LNCaP clone FGC (cell line): Measurements from ENCODE around the gene GNS.

Source experiments
- DNase-seq: peaks from one replicate; pipeline ENCODE4 v3.0.0-alpha.2; 2011; ENCODE audit warnings: low read depth
- H3K4me3 ChIP-seq: 2 replicates; pipeline ENCODE4 v1.5.1; 2011; ENCODE audit warnings: mild to moderate bottlenecking, low read depth, low read length, control low read depth
- TF ChIP-seq, protein P1 (sequence below): IDR thresholded peaks from 2 replicates; pipeline ENCODE4 v1.5.1; 2012; ENCODE audit warnings: mild to moderate bottlenecking; ENCODE audit not compliant: control insufficient read depth, insufficient read depth; ENCODE audit errors: extremely low read depth

The GNS gene

DNA sequence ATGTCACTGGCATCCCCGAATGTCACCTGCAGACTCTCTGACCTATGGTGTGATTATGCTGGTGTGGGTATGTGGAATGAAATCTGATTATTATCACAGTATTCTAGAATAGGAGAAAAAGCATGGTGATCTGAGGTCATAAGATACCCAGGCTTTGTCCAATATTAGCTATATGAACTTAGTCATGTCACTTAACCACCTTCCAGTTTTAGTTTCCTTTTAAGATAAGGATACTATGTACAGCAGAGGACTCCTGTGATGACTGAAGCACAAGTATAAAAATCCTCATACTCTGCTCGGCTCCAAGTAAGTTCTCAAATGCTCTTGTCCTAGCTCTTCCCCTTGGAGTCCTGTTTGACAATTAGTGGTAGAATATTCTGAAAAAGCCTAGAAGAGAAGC, 2.8 kb downstream of the GNS start:
- TF ChIP-seq, protein P1, sequence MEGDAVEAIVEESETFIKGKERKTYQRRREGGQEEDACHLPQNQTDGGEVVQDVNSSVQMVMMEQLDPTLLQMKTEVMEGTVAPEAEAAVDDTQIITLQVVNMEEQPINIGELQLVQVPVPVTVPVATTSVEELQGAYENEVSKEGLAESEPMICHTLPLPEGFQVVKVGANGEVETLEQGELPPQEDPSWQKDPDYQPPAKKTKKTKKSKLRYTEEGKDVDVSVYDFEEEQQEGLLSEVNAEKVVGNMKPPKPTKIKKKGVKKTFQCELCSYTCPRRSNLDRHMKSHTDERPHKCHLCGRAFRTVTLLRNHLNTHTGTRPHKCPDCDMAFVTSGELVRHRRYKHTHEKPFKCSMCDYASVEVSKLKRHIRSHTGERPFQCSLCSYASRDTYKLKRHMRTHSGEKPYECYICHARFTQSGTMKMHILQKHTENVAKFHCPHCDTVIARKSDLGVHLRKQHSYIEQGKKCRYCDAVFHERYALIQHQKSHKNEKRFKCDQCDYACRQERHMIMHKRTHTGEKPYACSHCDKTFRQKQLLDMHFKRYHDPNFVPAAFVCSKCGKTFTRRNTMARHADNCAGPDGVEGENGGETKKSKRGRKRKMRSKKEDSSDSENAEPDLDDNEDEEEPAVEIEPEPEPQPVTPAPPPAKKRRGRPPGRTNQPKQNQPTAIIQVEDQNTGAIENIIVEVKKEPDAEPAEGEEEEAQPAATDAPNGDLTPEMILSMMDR: no peak
- no peak overlapping the region for H3K4me3 ChIP-seq
- no peak for DNase-seq

DNA sequence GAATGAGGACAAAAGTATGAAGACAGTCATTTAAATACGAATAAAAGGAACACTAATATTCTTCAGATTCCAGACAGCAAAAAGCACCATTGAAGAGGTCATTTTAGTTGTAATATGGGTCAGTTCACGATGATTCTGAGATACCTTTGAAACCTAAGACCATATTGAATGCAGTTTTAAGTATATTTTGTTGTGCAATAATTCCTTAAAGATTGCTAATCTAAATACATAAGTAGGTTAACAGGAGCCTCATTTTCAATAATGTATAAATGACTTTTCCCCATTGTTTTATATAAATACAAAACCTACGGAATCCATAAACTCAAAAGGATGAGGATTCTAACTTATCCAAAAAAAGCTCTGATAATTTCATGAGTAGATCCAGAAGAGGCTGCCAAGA, 5.8 kb downstream of the GNS start:
- H3K4me3 ChIP-seq: no peak overlapping the region
- no peak for DNase-seq
- TF ChIP-seq, protein P1: no peak

DNA sequence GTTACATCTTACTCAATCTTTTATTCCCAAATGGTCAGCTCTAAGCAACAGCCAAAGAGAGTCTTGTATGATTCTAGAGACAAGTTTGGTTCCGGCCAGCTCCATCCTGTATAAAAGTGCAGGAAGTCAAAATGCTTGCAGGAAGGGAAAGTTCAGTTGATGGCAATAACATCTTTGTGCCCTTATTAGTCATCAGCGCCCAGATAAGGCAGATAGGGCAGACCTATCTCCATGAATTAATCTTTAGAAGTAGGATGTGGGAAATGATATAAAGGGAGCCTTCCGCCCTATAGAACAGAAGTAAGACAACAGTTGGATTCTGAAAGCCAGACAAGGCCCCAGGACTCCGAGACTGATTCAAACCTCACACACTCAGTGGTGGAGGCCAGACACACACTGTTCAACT, 6.4 kb downstream of the GNS start:
- no peak overlapping the region for H3K4me3 ChIP-seq
- TF ChIP-seq, protein P1: no peak
- DNase-seq: no peak

DNA sequence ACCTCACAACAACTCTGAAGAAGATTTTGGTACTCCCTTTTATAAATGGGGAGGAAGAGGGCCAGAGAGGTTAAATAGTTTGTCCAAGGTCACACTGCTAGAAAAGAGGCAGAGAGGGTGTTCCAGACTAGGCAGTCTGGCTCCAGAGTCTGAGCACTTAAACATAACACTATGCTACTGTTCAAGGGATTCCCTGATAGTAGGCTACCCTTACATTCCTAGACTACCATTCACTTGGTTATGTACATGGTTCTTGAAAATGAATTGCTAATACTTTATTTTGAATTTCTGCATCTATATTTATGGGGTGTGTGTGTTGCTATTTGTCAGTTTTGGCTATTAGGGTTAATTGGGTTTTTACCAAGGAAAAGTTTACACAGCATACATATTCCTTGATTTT, 7.2 kb downstream of the GNS start:
- TF ChIP-seq, protein P1: no peak
- no peak overlapping the region for H3K4me3 ChIP-seq
- DNase-seq: no peak

DNA sequence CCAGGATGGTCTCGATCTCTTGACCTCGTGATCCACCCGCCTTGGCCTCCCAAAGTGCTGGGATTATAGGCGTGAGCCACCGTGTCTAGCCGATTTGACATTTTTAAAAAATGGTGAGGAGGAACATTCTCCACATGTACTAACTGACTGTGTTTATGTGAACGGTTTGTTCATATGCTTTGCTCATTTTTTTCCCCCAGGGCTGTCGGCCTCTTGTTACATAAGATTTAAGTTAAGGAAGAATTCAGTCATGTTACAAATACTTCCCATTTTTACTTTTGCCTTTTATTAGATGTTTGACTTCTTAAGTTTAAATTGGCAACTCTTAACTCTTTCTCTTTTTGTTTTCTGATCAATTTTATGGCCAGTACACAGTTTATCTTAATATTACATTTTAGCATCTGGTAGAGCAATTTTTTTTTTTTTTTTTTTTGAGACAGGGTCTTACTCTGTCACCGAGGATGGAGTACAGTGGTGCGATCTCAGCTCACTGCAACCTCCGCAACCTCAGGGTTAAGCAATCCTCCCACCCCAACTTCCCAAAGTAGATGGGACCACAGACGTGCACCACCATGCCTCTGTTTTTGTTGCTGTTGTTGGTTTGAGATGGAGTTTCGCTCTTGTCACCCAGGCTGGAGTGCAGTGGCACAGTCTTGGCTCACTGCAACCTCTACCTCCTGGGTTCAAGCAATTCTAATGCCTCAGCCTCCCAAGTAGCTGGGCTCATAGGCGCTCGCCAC, 9.6 kb downstream of the GNS start:
- no peak for DNase-seq
- TF ChIP-seq, protein P1: no peak
- H3K4me3 ChIP-seq: no peak overlapping the region

DNA sequence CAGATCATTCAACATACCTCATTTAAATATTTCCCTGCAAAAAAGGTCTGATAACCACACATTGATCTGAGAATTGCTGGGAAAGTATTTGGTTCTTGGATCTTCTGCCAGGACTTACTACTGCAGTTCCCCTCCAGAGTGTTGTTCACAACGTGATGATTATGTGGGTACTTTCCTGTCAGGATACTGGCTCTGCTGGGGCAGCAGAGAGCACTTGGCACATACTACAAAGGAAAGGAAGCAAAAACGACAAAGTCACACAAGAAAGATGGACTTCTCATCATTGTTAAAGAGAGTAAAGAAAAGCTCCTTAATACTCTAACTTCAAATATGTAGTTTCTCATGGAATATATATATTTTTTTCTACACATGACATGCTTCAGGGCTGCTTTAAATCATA, 11.5 kb downstream of the GNS start:
- TF ChIP-seq, protein P1: no peak
- no peak overlapping the region for H3K4me3 ChIP-seq
- no peak for DNase-seq

DNA sequence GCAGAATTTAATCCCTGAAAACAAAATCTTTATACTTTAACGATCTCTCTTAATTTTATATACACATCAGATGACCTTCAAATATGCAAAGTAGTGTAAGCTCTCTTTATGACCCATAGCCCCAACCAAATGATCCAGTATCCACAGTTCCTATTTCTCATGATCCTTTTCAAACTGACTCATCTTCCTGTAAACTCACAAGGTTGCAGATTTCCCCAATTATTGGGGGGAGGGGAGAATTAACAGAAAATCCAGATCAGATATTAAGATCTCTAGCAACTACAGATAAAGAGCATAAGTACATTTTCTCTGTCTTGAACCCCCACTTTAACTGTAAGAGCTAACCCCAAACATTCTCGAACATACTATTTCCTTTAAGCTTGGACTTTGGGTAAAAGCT, 12.5 kb downstream of the GNS start:
- no peak overlapping the region for H3K4me3 ChIP-seq
- TF ChIP-seq, protein P1: no peak
- no peak for DNase-seq
